ENCODE measurements around the gene RPS15. TPM values are rescaled to one million over a fixed set of nuclear protein-coding genes. Genes with fewer than 3 reads are reported as not detected.
"Not testable (repeated sequence)": the region's sequence is repeated elsewhere in the genome, so short reads cannot be mapped to it uniquely, and the experiment has no call there.

Gene RPS15
- polyA plus RNA-seq, 1 donor = 1,404 TPM

DNA sequence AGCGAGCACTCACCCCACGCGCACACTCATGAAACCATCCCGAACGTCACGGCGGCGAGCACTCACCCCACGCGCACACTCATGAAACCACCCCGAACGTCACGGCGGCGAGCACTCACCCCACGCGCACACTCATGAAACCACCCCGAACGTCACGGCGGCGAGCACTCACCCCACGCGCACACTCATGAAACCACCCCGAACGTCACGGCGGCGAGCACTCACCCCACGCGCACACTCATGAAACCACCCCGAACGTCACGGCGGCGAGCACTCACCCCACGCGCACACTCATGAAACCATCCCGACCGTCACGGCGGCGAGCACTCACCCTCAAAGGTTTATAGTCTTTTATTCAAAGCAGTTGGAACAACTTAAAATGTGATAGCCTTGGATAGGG is 18.1 kb upstream of the RPS15 start:
- peaks cover 68% of the 10 kb centered on the region for H3K36me3 ChIP-seq (ENCODE audit: control insufficient read depth, insufficient read depth, low read length)
- not testable (repeated sequence) for H3K27ac ChIP-seq (ENCODE audit: low read length); H3K4me3 ChIP-seq (ENCODE audit: low read length); H3K27me3 ChIP-seq (ENCODE audit: control insufficient read depth, insufficient read depth, low read length); DNase-seq
- WGBS (ENCODE audit: insufficient coverage, low lambda C conversion rate) = no CpG with 5 or more reads among the region's 43 CpGs
- peaks cover 61% of the 10 kb centered on the region for H3K4me1 ChIP-seq (ENCODE audit: control insufficient read depth, insufficient read depth, low read length)
- peaks cover 19% of the 10 kb centered on the region for H3K9me3 ChIP-seq (ENCODE audit: control insufficient read depth, low read depth, low read length)

DNA sequence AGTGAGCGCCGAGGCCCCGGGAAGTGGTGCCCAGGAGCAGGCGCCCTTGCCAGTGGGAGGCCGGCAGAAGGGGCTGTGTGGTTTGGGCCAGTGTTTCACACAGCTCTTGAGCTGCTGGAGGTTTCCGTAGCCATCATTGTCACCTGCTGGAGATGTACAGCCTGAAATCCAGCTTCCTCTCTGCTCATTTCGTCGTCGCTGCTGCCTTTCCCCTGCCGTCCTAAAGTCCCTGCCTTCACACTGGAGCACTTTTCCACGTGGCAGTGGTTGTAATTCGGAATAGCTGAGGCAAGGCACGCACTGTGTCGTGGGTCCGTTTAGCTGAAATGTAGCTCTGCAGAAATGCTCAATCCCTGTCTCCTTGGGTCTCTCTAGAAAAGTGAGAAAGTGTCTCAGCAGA is 17.6 kb upstream of the RPS15 start:
- WGBS (ENCODE audit: insufficient coverage, low lambda C conversion rate) = no CpG with 5 or more reads among the region's 15 CpGs
- H3K9me3 ChIP-seq (ENCODE audit: control insufficient read depth, low read depth, low read length) = peaks cover 19% of the 10 kb centered on the region
- H3K27me3 ChIP-seq (ENCODE audit: control insufficient read depth, insufficient read depth, low read length) = no peaks in the 10 kb centered on the region
- H3K36me3 ChIP-seq (ENCODE audit: control insufficient read depth, insufficient read depth, low read length) = peaks cover 73% of the 10 kb centered on the region
- no peak overlapping the region for H3K4me3 ChIP-seq (ENCODE audit: low read length)
- no peak overlapping the region for H3K27ac ChIP-seq (ENCODE audit: low read length)
- peaks cover 62% of the 10 kb centered on the region for H3K4me1 ChIP-seq (ENCODE audit: control insufficient read depth, insufficient read depth, low read length)
- DNase-seq = no peak

DNA sequence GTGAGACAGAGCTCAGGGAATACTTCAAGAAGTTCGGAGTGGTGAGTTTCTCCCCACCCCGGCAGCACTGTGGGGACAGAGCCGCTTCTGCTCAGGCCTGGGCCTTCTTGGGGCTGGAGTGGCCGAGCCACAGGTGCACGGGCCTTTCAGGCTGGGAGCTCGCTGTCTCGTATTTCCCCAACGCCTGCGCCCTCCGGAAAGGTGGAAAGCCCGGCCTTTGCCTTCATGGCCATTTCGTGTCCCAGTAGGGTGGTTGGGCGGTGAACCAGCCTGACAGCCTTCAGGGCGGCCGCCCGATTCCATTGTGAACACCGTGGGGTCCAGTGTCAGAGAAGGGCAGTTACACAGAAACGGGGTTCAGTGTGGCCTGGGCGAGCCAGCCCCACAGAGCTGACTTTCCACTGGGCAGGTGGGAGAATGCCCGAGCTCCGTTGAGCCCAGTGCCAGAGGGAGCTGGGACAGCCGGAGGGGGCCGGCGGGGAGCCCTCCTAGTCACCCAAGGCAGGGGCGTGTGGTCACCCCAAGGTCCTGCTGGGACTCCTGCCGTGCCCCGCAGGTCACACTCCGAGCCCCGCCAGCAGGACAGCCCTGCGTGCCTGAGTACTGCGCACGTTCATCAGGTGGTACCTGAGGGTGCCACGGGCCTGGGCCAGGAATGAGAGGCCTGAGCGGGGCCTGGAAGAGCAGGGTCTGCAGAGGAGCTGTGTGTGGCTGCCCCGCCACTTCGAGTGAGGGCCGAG is 16.8 kb upstream of the RPS15 start:
- no peak for DNase-seq
- H3K4me3 ChIP-seq (ENCODE audit: low read length) = no peak overlapping the region
- peaks cover 79% of the 10 kb centered on the region for H3K36me3 ChIP-seq (ENCODE audit: control insufficient read depth, insufficient read depth, low read length)
- H3K9me3 ChIP-seq (ENCODE audit: control insufficient read depth, low read depth, low read length) = peaks cover 19% of the 10 kb centered on the region
- no peak overlapping the region for H3K27ac ChIP-seq (ENCODE audit: low read length)
- H3K4me1 ChIP-seq (ENCODE audit: control insufficient read depth, insufficient read depth, low read length) = peaks cover 59% of the 10 kb centered on the region
- H3K27me3 ChIP-seq (ENCODE audit: control insufficient read depth, insufficient read depth, low read length) = no peaks in the 10 kb centered on the region
- no CpG with 5 or more reads among the region's 37 CpGs for WGBS (ENCODE audit: insufficient coverage, low lambda C conversion rate)

DNA sequence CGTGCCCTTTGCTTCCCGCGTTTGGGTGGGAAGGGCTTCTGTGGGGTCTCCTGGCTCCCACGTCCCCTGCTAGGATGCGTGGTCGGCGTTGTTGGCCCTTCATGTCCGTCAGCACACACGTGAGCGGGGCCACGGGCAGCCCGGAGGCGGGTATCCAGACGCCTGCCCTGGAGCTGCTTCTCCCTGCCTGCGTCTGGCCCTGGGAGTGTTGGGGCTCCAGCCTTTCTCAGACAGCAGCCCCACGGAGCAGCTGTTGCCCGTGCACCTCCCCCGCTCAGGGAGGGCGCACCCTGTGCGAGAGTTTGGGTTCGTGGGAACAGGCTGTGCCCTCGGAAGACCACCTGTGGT is 16.3 kb upstream of the RPS15 start:
- DNase-seq = no peak
- no peaks in the 10 kb centered on the region for H3K27me3 ChIP-seq (ENCODE audit: control insufficient read depth, insufficient read depth, low read length)
- no peak overlapping the region for H3K4me3 ChIP-seq (ENCODE audit: low read length)
- peaks cover 19% of the 10 kb centered on the region for H3K9me3 ChIP-seq (ENCODE audit: control insufficient read depth, low read depth, low read length)
- WGBS (ENCODE audit: insufficient coverage, low lambda C conversion rate) = no CpG with 5 or more reads among the region's 22 CpGs
- H3K36me3 ChIP-seq (ENCODE audit: control insufficient read depth, insufficient read depth, low read length) = peaks cover 79% of the 10 kb centered on the region
- H3K27ac ChIP-seq (ENCODE audit: low read length) = no peak overlapping the region
- H3K4me1 ChIP-seq (ENCODE audit: control insufficient read depth, insufficient read depth, low read length) = peaks cover 54% of the 10 kb centered on the region

DNA sequence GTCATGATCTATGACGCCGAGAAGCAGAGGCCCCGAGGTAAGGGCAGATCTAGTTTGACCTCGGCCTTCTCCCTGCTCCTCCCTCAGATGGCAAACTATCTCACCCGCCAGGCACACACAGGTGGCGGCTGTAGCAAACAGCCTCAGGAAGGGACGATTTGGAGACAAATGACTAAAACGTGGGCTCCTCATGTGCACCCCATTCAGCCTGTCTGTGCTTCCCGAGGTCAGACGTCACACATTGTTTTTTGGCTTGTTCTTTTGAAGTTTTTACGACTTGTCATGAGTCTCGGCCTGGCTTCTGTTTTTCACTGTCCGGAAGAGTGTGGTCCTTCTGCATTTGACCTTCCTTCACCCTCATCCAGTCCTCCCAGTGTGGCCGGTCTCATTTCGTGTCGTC is 15.8 kb upstream of the RPS15 start:
- WGBS (ENCODE audit: insufficient coverage, low lambda C conversion rate) = 89% methylated on average over 4 of the region's 16 CpGs

DNA sequence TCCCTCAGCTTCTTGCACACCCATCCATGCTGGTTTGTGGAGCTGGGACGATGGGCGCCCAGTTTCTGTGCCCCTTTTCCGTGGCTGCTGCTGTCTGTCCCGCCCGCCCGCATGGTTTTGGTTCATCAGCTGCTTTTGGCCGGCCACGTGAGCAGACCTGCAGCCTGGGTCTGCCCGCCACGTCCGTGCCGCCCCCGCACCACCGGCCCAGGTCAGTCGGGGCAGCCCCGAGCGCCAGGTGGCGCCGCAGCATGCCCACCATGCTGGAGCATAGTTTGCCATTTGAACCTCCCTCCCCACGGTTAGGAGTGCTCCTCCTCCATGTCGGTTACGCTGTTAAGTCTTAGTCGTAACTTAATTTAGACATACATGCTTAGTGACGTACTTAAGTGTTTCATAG is 15.3 kb upstream of the RPS15 start:
- DNase-seq = no peak
- Histone ChIP-seq H3K4me3 (ENCODE audit: low read length) (no peak overlapping the region), H3K9me3 (ENCODE audit: control insufficient read depth, low read depth, low read length) (peaks cover 19% of the 10 kb centered on the region), H3K27ac (ENCODE audit: low read length) (no peak overlapping the region), H3K4me1 (ENCODE audit: control insufficient read depth, insufficient read depth, low read length) (peaks cover 43% of the 10 kb centered on the region), H3K36me3 (ENCODE audit: control insufficient read depth, insufficient read depth, low read length) (peaks cover 81% of the 10 kb centered on the region), H3K27me3 (ENCODE audit: control insufficient read depth, insufficient read depth, low read length) (no peaks in the 10 kb centered on the region)
- WGBS (ENCODE audit: insufficient coverage, low lambda C conversion rate) = 96% methylated on average over 4 of the region's 24 CpGs

More for the DNA sequence above, 15.8 kb upstream of the RPS15 start:
- H3K27ac ChIP-seq (ENCODE audit: low read length) = no peak overlapping the region
- peaks cover 49% of the 10 kb centered on the region for H3K4me1 ChIP-seq (ENCODE audit: control insufficient read depth, insufficient read depth, low read length)
- no peak for DNase-seq
- peaks cover 79% of the 10 kb centered on the region for H3K36me3 ChIP-seq (ENCODE audit: control insufficient read depth, insufficient read depth, low read length)
- peaks cover 19% of the 10 kb centered on the region for H3K9me3 ChIP-seq (ENCODE audit: control insufficient read depth, low read depth, low read length)
- H3K4me3 ChIP-seq (ENCODE audit: low read length) = no peak overlapping the region
- H3K27me3 ChIP-seq (ENCODE audit: control insufficient read depth, insufficient read depth, low read length) = no peaks in the 10 kb centered on the region

DNA sequence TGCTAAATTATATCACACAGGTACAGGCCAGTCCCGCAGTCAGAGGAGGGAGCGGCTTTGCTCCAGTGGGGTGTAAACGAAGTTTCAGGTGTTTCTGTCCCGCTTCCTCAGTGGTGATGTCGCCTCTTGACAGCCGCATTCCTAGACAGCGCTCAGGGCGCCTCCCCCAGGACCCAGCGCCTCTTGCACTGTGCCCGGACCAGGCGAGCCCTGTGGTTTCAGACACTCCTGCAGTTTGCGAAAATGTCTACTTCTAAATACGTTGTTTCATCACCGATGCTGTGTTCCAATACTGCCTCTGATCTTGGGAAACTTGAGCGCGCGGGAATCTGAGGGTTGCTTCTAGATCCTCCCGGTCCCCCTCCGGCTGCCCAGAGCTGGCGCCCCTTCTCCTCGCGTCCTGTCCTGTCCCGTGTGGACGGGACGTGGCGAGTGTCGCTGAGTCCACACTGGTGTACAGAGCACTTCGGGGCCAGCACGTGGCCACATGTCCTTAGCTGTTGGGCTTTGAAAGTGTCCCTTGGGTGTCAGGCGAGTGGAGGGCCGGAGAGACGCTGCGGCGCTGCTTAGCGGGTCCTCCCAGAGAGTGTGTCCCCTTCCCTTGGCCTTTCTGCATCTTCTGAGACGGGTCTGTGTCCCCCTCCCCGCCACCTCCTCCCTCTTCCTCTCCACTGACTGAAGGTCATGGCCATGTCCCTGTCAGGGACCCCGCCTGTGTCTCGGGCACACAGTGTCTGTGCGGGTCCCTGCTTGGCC is 14.6 kb upstream of the RPS15 start:
- Histone ChIP-seq H3K27ac (ENCODE audit: low read length) (peak overlapping the region; percentile 75), H3K36me3 (ENCODE audit: control insufficient read depth, insufficient read depth, low read length) (peaks cover 87% of the 10 kb centered on the region), H3K9me3 (ENCODE audit: control insufficient read depth, low read depth, low read length) (peaks cover 19% of the 10 kb centered on the region), H3K27me3 (ENCODE audit: control insufficient read depth, insufficient read depth, low read length) (no peaks in the 10 kb centered on the region), H3K4me1 (ENCODE audit: control insufficient read depth, insufficient read depth, low read length) (peaks cover 37% of the 10 kb centered on the region), H3K4me3 (ENCODE audit: low read length) (no peak overlapping the region)
- no CpG with 5 or more reads among the region's 40 CpGs for WGBS (ENCODE audit: insufficient coverage, low lambda C conversion rate)
- no peak for DNase-seq

DNA sequence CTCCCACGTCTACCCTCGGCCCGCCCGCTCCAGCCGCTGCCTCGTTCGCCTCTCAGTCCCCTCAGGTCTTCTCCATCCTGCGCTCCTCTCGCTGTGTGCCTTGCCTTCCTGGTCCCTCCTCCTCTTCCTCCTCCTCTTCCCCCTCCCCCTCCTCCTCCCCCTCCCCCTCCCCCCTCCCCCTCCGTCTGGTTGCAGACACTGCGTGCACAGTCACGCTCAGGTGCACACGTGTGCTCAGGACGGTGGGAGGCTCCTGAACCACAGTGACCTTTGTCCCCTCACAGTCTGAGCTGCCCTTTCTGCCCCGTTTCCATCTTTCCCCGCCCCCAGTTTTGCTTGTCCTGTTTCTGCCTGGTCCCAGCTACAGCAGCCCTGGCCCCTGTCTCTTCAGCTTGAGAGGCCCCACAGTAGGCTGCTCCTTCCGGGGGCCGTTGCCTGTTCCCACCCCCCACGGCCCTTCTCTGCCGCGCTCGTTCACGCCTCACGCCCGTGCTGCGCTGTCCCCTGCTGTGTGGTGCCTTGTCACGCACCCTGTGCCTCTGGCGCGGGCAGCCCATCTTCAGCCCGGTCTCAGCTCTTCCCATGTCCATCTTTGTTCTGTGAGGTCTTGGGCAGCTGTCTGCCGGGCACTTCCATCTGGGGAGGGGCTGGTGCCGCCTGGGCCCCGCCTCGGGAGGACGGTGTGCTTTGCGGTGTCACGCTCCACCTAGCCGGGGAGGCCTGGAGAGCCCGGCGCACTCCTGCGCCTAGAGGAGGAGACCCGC is 13.8 kb upstream of the RPS15 start:
- peak overlapping the region; percentile 12 for H3K4me3 ChIP-seq (ENCODE audit: low read length)
- peaks cover 32% of the 10 kb centered on the region for H3K4me1 ChIP-seq (ENCODE audit: control insufficient read depth, insufficient read depth, low read length)
- peaks cover 87% of the 10 kb centered on the region for H3K36me3 ChIP-seq (ENCODE audit: control insufficient read depth, insufficient read depth, low read length)
- no CpG with 5 or more reads among the region's 42 CpGs for WGBS (ENCODE audit: insufficient coverage, low lambda C conversion rate)
- H3K27ac ChIP-seq (ENCODE audit: low read length) = peak overlapping the region; percentile 95
- no peaks in the 10 kb centered on the region for H3K27me3 ChIP-seq (ENCODE audit: control insufficient read depth, insufficient read depth, low read length)
- peaks cover 23% of the 10 kb centered on the region for H3K9me3 ChIP-seq (ENCODE audit: control insufficient read depth, low read depth, low read length)
- DNase-seq = peak; percentile 91 to 95

DNA sequence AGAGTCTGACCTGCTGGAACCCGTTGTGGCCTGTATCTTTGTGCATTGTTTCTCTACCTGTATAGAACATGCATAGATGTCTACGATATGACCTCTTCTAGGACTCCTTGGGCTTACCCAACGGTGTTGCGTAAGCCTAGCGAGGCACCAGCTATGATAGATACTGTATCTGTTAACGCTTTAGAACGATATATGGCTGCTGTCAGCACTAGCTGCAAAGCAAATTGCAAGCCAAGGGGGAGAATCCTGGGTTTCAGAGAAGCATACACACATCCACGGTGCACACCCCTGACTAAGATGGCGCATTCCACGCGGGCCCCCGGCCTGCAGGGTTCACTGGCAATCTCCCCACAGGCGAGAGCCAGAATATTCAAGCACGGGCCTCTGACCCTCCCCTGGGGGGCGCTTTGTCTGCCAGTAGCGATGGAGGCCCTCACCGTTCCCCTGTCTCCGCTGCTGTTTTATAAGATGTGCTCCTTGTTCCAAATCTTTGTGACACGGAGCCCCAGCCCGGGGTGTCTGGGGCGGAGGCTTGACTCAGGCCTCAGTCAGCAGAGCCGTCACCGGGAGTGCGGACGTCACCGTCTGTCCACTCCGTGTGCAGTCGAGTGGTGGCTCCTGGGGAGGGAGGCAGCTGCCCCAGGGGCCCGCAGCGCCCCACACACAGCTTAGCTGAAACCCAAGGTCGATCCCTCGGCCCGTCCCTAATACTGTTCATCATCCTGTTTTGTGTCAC is 12.9 kb upstream of the RPS15 start:
- peak in 1 of 2 donors; percentile 70 for DNase-seq

GRCh38 chr19:1425902-1426301 is 12.3 kb upstream of the RPS15 start:
- H3K9me3 ChIP-seq (ENCODE audit: control insufficient read depth, low read depth, low read length) = peaks cover 23% of the 10 kb centered on the region
- H3K27ac ChIP-seq (ENCODE audit: low read length) = no peak overlapping the region
- H3K27me3 ChIP-seq (ENCODE audit: control insufficient read depth, insufficient read depth, low read length) = no peaks in the 10 kb centered on the region
- H3K4me1 ChIP-seq (ENCODE audit: control insufficient read depth, insufficient read depth, low read length) = peaks cover 32% of the 10 kb centered on the region
- WGBS (ENCODE audit: insufficient coverage, low lambda C conversion rate) = no CpG with 5 or more reads among the region's 14 CpGs
- DNase-seq = no peak
- H3K4me3 ChIP-seq (ENCODE audit: low read length) = no peak overlapping the region
- peaks cover 88% of the 10 kb centered on the region for H3K36me3 ChIP-seq (ENCODE audit: control insufficient read depth, insufficient read depth, low read length)

More for the DNA sequence above, 12.9 kb upstream of the RPS15 start:
- Histone ChIP-seq H3K27ac (ENCODE audit: low read length) (peak overlapping the region; percentile 95), H3K4me1 (ENCODE audit: control insufficient read depth, insufficient read depth, low read length) (peaks cover 32% of the 10 kb centered on the region), H3K36me3 (ENCODE audit: control insufficient read depth, insufficient read depth, low read length) (peaks cover 90% of the 10 kb centered on the region), H3K27me3 (ENCODE audit: control insufficient read depth, insufficient read depth, low read length) (no peaks in the 10 kb centered on the region), H3K4me3 (ENCODE audit: low read length) (no peak overlapping the region), H3K9me3 (ENCODE audit: control insufficient read depth, low read depth, low read length) (peaks cover 23% of the 10 kb centered on the region)
- WGBS (ENCODE audit: insufficient coverage, low lambda C conversion rate) = no CpG with 5 or more reads among the region's 33 CpGs

Measured in large intestine (tissue), 3 donors.